Right lobe of liver (tissue), 4 donors: ENCODE data around the gene PEX1.
"Not testable (repeated sequence)": the region's sequence is repeated elsewhere in the genome, so short reads cannot be mapped to it uniquely, and the experiment has no call there.

Experiments used
- POLR2A ChIP-seq: fragments of 450-650 bp; IDR thresholded peaks from one replicate; pipeline ENCODE4 v1.6.1; 2017; ENCODE audit warnings: antibody characterized with exemption, mild to moderate bottlenecking
- TF ChIP-seq, protein P1 (sequence below), 4 donors: fragments of 200-600 bp in 3 of 4; fragments of 450-650 bp in 1 of 4; IDR thresholded peaks; one replicate each; pipeline versions ENCODE4 v1.5.1 to v1.8.0; 2016 to 2022; ENCODE audit warnings: antibody characterized with exemption in 4 of 4, mild to moderate bottlenecking in 2 of 4
- donor health status: DM: no; HTN: no; CAD: no.
- donor health status: DM: no; HTN: no; CAD: no.
- donor health status: DM: no; HTN: yes; CAD: no.

DNA sequence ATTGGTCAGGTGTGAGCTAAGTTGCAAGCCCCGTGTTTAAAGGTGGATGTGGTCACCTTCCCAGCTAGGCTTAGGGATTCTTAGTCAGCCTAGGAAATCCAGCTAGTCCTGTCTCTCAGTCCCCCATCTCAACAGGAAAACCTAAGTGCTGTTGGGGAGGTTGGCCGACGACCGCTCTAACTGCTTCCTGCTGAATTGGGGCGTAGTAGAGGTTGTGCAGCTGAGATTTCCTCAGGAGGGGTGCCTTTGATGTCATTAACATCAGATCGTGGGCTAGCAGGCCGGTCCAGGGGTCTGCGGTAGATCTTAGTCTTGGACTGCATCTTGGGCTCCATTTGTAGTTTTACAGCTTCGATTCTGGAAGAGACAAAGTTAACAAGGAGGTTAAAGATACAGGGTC is 59.7 kb downstream of the PEX1 start:
- TF ChIP-seq, protein P1, sequence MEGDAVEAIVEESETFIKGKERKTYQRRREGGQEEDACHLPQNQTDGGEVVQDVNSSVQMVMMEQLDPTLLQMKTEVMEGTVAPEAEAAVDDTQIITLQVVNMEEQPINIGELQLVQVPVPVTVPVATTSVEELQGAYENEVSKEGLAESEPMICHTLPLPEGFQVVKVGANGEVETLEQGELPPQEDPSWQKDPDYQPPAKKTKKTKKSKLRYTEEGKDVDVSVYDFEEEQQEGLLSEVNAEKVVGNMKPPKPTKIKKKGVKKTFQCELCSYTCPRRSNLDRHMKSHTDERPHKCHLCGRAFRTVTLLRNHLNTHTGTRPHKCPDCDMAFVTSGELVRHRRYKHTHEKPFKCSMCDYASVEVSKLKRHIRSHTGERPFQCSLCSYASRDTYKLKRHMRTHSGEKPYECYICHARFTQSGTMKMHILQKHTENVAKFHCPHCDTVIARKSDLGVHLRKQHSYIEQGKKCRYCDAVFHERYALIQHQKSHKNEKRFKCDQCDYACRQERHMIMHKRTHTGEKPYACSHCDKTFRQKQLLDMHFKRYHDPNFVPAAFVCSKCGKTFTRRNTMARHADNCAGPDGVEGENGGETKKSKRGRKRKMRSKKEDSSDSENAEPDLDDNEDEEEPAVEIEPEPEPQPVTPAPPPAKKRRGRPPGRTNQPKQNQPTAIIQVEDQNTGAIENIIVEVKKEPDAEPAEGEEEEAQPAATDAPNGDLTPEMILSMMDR (IDR thresholded peaks at IDR 0.05) = not testable (repeated sequence)
- not testable (repeated sequence) for TF ChIP-seq POLR2A
